ENCODE measurements around the gene HHLA2. TPM values are rescaled to one million over a fixed set of nuclear protein-coding genes. Genes with fewer than 3 reads are reported as not detected.
"Not testable (repeated sequence)": the region's sequence is repeated elsewhere in the genome, so short reads cannot be mapped to it uniquely, and the experiment has no call there.

The HHLA2 gene
- 1 to 10 TPM in 1 of 2 experiments, under 1 TPM in 1; 0.86 to 1.6 TPM for total RNA-seq

GRCh38 chr3:108296239-108296638, at the start of gene HHLA2:
Gene HHLA2, plus strand, starts transcription at chr3:108296548. Its CDS starts 55,266 bp downstream, at chr3:108351814.
- H3K36me3 Mint-ChIP-seq: no peaks in the 10 kb centered on the region
- DNase-seq: peak; percentile 69
- ChIA-PET CTCF (interaction anchor here (1.5 kb wide), 1 partner anchor 181 kb away, joined by 3 read pairs; no protein-coding TSS in a partner anchor), POLR2A (interaction anchor here (1.2 to 1.8 kb wide), 5 partner anchors 26 to 207 kb away, joined by 3 to 7 read pairs (median 4); no protein-coding TSS in a partner anchor)
- no peak within 1 kb of the TSS for H3K4me3 Mint-ChIP-seq
- H3K4me1 Mint-ChIP-seq (ENCODE audit: low read depth): peaks cover 58% of the 10 kb centered on the region
- H3K9me3 Mint-ChIP-seq: peaks cover 5% of the 10 kb centered on the region
- no peaks in the 10 kb centered on the region for H3K27me3 Mint-ChIP-seq
- intact Hi-C loops (cut with micrococcal nuclease): loop anchor here (1.0 to 5.0 kb wide), 5 partner anchors 47 to 541 kb away; partner anchors contain the start of gene IFT57
- peak within 1 kb of the TSS; percentile 28 for H3K27ac Mint-ChIP-seq

DNA sequence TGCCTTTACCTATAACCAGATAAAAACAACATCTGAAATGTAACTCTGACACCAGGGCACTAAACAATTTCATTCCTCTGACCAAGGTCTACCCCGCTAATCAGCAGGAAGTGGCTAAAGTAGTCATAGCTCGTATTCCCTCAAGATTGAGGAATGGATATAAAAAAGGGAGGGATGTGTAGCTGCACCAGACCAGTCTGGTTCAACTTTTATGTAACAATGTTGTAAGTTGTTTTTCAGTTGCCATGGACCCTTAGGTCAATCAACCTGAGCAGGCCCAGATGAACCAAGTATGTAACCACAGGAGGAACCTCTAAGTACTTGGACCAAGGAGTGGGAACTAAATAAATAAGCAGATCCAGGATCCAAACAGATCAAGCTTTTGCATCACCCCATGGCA, 45.7 kb upstream of the HHLA2 start:
- H3K4me1 Mint-ChIP-seq (ENCODE audit: low read depth): peaks cover 8% of the 10 kb centered on the region
- DNase-seq: no peak
- H3K27ac Mint-ChIP-seq: no peak overlapping the region
- ChIA-PET CTCF (interaction anchor here (1.1 to 1.3 kb wide), 2 partner anchors 155 to 224 kb away, joined by 3 read pairs; no protein-coding TSS in a partner anchor), POLR2A (no interaction called here)
- no peaks in the 10 kb centered on the region for H3K27me3 Mint-ChIP-seq
- no peak overlapping the region for H3K4me3 Mint-ChIP-seq
- intact Hi-C loops (cut with micrococcal nuclease): no loop called here
- H3K9me3 Mint-ChIP-seq: no peaks in the 10 kb centered on the region
- no peaks in the 10 kb centered on the region for H3K36me3 Mint-ChIP-seq

DNA sequence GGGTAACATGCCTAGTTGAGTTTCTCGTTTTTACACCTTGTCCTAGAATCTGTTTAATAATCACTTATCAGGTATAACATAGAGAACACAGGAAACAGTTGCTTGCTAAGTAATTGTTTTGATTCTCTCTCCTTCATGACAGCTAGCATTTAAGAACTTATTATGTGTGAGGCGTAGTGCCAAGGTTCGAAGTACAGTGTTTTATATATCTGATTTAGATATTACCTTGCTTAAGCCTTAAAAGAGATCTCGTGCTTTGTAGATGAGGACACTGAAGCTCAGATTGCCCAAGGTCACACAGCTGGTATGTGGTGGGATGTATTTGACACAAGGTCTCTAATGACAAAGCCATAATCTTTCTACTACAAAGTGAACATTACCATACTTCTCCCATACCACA, 45.1 kb upstream of the HHLA2 start:
- no peak overlapping the region for H3K27ac Mint-ChIP-seq
- no peak for DNase-seq
- peaks cover 8% of the 10 kb centered on the region for H3K4me1 Mint-ChIP-seq (ENCODE audit: low read depth)
- no peak overlapping the region for H3K4me3 Mint-ChIP-seq
- no peaks in the 10 kb centered on the region for H3K36me3 Mint-ChIP-seq
- ChIA-PET POLR2A (no interaction called here), CTCF (interaction anchor here (1.1 kb wide), 1 partner anchor 224 kb away, joined by 3 read pairs; no protein-coding TSS in a partner anchor)
- no peaks in the 10 kb centered on the region for H3K27me3 Mint-ChIP-seq
- no peaks in the 10 kb centered on the region for H3K9me3 Mint-ChIP-seq
- intact Hi-C loops (cut with micrococcal nuclease): no loop called here

GRCh38 chr3:108251844-108252243, 44.5 kb upstream of the HHLA2 start:
- H3K4me1 Mint-ChIP-seq (ENCODE audit: low read depth): peaks cover 3% of the 10 kb centered on the region
- intact Hi-C loops (cut with micrococcal nuclease): no loop called here
- H3K27ac Mint-ChIP-seq: no peak overlapping the region
- POLR2A ChIA-PET: no interaction called here
- H3K4me3 Mint-ChIP-seq: no peak overlapping the region
- no peaks in the 10 kb centered on the region for H3K36me3 Mint-ChIP-seq
- CTCF ChIA-PET: interaction anchor here (1.1 kb wide), 1 partner anchor 223 kb away, joined by 3 read pairs; no protein-coding TSS in a partner anchor
- DNase-seq: no peak
- no peaks in the 10 kb centered on the region for H3K27me3 Mint-ChIP-seq
- H3K9me3 Mint-ChIP-seq: no peaks in the 10 kb centered on the region

DNA sequence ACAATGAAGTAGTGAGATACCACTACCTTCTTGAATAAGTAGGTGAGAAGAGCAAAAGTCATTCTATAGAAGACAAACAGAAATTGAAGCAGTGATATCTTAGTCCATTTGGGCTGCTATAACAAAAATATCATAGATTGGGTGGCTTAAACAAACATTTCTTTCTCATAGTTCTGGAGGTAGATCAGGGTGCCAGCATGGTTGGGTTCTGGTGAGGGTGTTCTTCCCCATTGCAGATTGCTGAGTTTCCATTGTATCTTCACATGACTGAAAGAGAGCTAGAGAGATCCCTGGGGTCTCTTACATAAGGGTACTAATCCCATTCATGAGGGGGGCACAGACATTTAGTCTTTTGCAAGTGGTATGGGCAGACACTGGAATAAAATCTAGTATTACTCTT, 41.2 kb upstream of the HHLA2 start:
- ChIA-PET CTCF (no interaction called here), POLR2A (no interaction called here)
- Mint-ChIP-seq H3K4me3 (no peak overlapping the region), H3K4me1 (ENCODE audit: low read depth) (no peaks in the 10 kb centered on the region), H3K9me3 (no peaks in the 10 kb centered on the region), H3K36me3 (no peaks in the 10 kb centered on the region), H3K27ac (no peak overlapping the region), H3K27me3 (no peaks in the 10 kb centered on the region)
- intact Hi-C loops (cut with micrococcal nuclease): no loop called here
- no peak for DNase-seq

GRCh38 chr3:108264534-108265298, 31.6 kb upstream of the HHLA2 start:
- H3K27ac Mint-ChIP-seq; POLR2A ChIA-PET; H3K36me3 Mint-ChIP-seq; DNase-seq; intact Hi-C loops (cut with micrococcal nuclease); H3K4me3 Mint-ChIP-seq; H3K27me3 Mint-ChIP-seq; CTCF ChIA-PET; H3K4me1 Mint-ChIP-seq (ENCODE audit: low read depth): not testable (repeated sequence)
- peaks cover 19% of the 10 kb centered on the region for H3K9me3 Mint-ChIP-seq

GRCh38 chr3:108268235-108268634, 28.1 kb upstream of the HHLA2 start:
- H3K27ac Mint-ChIP-seq; H3K27me3 Mint-ChIP-seq; H3K36me3 Mint-ChIP-seq; intact Hi-C loops (cut with micrococcal nuclease); H3K4me3 Mint-ChIP-seq; DNase-seq; H3K4me1 Mint-ChIP-seq (ENCODE audit: low read depth); CTCF ChIA-PET; POLR2A ChIA-PET: not testable (repeated sequence)
- peaks cover 16% of the 10 kb centered on the region for H3K9me3 Mint-ChIP-seq

- H3K27ac Mint-ChIP-seq: no peak overlapping the region
- no peaks in the 10 kb centered on the region for H3K36me3 Mint-ChIP-seq
- no peaks in the 10 kb centered on the region for H3K27me3 Mint-ChIP-seq
- H3K4me1 Mint-ChIP-seq (ENCODE audit: low read depth): no peaks in the 10 kb centered on the region
- ChIA-PET CTCF (no interaction called here), POLR2A (no interaction called here)
- DNase-seq: no peak
- intact Hi-C loops (cut with micrococcal nuclease): no loop called here
- H3K4me3 Mint-ChIP-seq: no peak overlapping the region
- H3K9me3 Mint-ChIP-seq: peaks cover 16% of the 10 kb centered on the region
These were observed 24.7 kb upstream of the HHLA2 start for GRCh38 chr3:108271626-108272025.

GRCh38 chr3:108279066-108279465, 17.3 kb upstream of the HHLA2 start:
- peaks cover 31% of the 10 kb centered on the region for H3K9me3 Mint-ChIP-seq
- POLR2A ChIA-PET; H3K27ac Mint-ChIP-seq; H3K27me3 Mint-ChIP-seq; H3K4me3 Mint-ChIP-seq; intact Hi-C loops (cut with micrococcal nuclease); CTCF ChIA-PET; DNase-seq; H3K4me1 Mint-ChIP-seq (ENCODE audit: low read depth): not testable (repeated sequence)
- peaks cover 18% of the 10 kb centered on the region for H3K36me3 Mint-ChIP-seq

- no peak overlapping the region for H3K4me3 Mint-ChIP-seq
- peaks cover 31% of the 10 kb centered on the region for H3K9me3 Mint-ChIP-seq
- peaks cover 18% of the 10 kb centered on the region for H3K36me3 Mint-ChIP-seq
These were observed 15.9 kb upstream of the HHLA2 start for GRCh38 chr3:108280476-108280875.

GRCh38 chr3:108281670-108282069, 14.7 kb upstream of the HHLA2 start:
- POLR2A ChIA-PET: no interaction called here
- Mint-ChIP-seq H3K4me1 (ENCODE audit: low read depth) (peaks cover 4% of the 10 kb centered on the region), H3K36me3 (peaks cover 18% of the 10 kb centered on the region), H3K4me3 (no peak overlapping the region), H3K27ac (no peak overlapping the region), H3K27me3 (peaks cover 3% of the 10 kb centered on the region), H3K9me3 (peaks cover 32% of the 10 kb centered on the region)
- no peak for DNase-seq
- intact Hi-C loops (cut with micrococcal nuclease): no loop called here
- CTCF ChIA-PET: interaction anchor here (1.1 kb wide), 1 partner anchor 63 kb away, joined by 3 read pairs; no protein-coding TSS in a partner anchor

More at GRCh38 chr3:108280476-108280875, 15.9 kb upstream of the HHLA2 start:
- intact Hi-C loops (cut with micrococcal nuclease): no loop called here
- ChIA-PET POLR2A (no interaction called here), CTCF (interaction anchor here (1.1 kb wide), 1 partner anchor 64 kb away, joined by 3 read pairs; no protein-coding TSS in a partner anchor)
- DNase-seq: no peak
- H3K27me3 Mint-ChIP-seq: no peaks in the 10 kb centered on the region
- H3K27ac Mint-ChIP-seq: no peak overlapping the region
- no peaks in the 10 kb centered on the region for H3K4me1 Mint-ChIP-seq (ENCODE audit: low read depth)

DNA sequence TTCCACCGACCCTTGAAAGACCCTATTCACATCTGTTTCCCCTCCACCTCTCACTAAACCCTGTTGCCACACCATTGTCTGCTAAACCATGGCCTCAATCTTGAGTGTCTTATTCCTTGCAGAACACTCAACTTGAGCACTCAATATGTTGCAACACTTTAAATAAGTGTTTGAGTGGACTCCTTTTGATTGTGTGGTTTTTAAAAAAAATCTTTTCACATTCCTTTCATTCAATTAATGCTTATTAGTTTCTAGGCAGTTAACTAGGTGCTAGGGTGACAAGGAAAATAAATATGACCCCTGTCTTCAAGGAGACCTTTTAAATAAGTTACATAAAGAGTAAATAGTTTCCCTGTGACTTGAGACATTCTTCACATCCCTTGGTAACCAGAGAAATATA, 13.3 kb upstream of the HHLA2 start:
- Mint-ChIP-seq H3K27me3 (peaks cover 3% of the 10 kb centered on the region), H3K27ac (no peak overlapping the region), H3K36me3 (peaks cover 13% of the 10 kb centered on the region), H3K4me3 (no peak overlapping the region), H3K4me1 (ENCODE audit: low read depth) (peaks cover 13% of the 10 kb centered on the region), H3K9me3 (peaks cover 24% of the 10 kb centered on the region)
- ChIA-PET POLR2A (no interaction called here), CTCF (no interaction called here)
- intact Hi-C loops (cut with micrococcal nuclease): no loop called here
- no peak for DNase-seq

GRCh38 chr3:108283989-108284388, 12.4 kb upstream of the HHLA2 start:
- Mint-ChIP-seq H3K4me3 (no peak overlapping the region), H3K27me3 (peaks cover 3% of the 10 kb centered on the region), H3K4me1 (ENCODE audit: low read depth) (peaks cover 15% of the 10 kb centered on the region), H3K36me3 (peaks cover 6% of the 10 kb centered on the region), H3K27ac (no peak overlapping the region), H3K9me3 (peaks cover 18% of the 10 kb centered on the region)
- ChIA-PET POLR2A (no interaction called here), CTCF (no interaction called here)
- no peak for DNase-seq
- intact Hi-C loops (cut with micrococcal nuclease): no loop called here
